ENCODE measurements around the gene SIRT3. TPM values are rescaled to one million over a fixed set of nuclear protein-coding genes. Genes with fewer than 3 reads are reported as not detected.

Gene SIRT3
- polyA plus RNA-seq, 3 donors: 4.3 to 23.7 (median 4.3) TPM

DNA sequence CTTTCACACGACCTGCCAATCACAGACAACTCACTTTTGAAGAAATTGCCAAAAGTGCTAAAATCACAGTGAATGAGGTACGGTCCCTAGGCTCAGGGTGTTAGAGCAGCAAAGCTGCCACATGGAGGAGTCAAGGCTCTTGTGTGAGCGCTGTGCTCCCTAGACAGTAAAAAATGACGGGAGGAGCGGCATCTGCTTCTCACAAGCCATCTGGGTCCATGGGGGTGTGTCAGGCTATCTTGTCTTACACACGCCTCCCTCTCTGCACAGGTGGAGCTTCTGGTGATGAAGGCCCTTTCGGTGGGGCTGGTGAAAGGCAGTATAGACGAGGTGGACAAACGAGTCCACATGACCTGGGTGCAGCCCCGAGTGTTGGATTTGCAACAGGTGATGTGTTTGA is 15.4 kb upstream of the SIRT3 start:
- Mint-ChIP-seq H3K27me3 (ENCODE audit: low read depth in 3 of 3) (no peaks in the 10 kb centered on the region), H3K36me3 (peaks cover 67 to 74% of the 10 kb centered on the region in 2 donors), H3K27ac (peak overlapping the region in 1 of 7 donors; percentile 54), H3K4me1 (no peaks in the 10 kb centered on the region), H3K9me3 (no peaks in the 10 kb centered on the region), H3K4me3 (no peak overlapping the region)
- Histone ChIP-seq H3K79me2 (ENCODE audit: insufficient read depth, low read length) (no peaks in the 10 kb centered on the region), H4K20me1 (ENCODE audit: insufficient read depth, low read length) (no peaks in the 10 kb centered on the region), H3K4me1 (ENCODE audit: control insufficient read depth in 1 of 2, insufficient read depth in 2 of 2, low read length in 2 of 2) (no peaks in the 10 kb centered on the region), H3K9me3 (replicated peaks in 1 of 2; ENCODE audit: control insufficient read depth in 1 of 2, insufficient read depth in 1 of 2, low read length in 2 of 2) (no peaks in the 10 kb centered on the region), H3K9ac (ENCODE audit: insufficient read depth, low read length, poor library complexity, severe bottlenecking) (no peak overlapping the region), H3K27me3 (ENCODE audit: control insufficient read depth in 2 of 2, insufficient read depth in 2 of 2, low read length in 2 of 2) (no peaks in the 10 kb centered on the region), H3K4me2 (replicated peaks; ENCODE audit: extremely low read depth, low read length, poor library complexity, severe bottlenecking) (no peak overlapping the region), H3K36me3 (replicated peaks in 1 of 2; ENCODE audit: control insufficient read depth in 1 of 2, insufficient read depth in 2 of 2, low read length in 2 of 2) (peaks cover 71 to 72% of the 10 kb centered on the region in 2 donors), H2AFZ (ENCODE audit: insufficient read depth, low read depth, low read length, poor library complexity, severe bottlenecking) (no peak overlapping the region), H3K4me3 (replicated peaks in 1 of 3; ENCODE audit: low read depth in 2 of 3, low read length in 3 of 3) (no peak overlapping the region), H3K27ac (ENCODE audit: low read depth in 1 of 2, low read length in 2 of 2) (no peak overlapping the region)
- intact Hi-C loops (cut with micrococcal nuclease): loop anchor here (5.0 kb wide), 4 partner anchors 36 to 106 kb away; partner anchors contain the start of genes IFITM2 (in 1 of the 2) and PGGHG (in 1 of the 2)
- DNase-seq: no peak
- TF ChIP-seq CTCF (IDR thresholded peaks at IDR 0.05): no peak
- 91% methylated on average over 4 of the region's 10 CpGs for WGBS (ENCODE audit: insufficient coverage)

DNA sequence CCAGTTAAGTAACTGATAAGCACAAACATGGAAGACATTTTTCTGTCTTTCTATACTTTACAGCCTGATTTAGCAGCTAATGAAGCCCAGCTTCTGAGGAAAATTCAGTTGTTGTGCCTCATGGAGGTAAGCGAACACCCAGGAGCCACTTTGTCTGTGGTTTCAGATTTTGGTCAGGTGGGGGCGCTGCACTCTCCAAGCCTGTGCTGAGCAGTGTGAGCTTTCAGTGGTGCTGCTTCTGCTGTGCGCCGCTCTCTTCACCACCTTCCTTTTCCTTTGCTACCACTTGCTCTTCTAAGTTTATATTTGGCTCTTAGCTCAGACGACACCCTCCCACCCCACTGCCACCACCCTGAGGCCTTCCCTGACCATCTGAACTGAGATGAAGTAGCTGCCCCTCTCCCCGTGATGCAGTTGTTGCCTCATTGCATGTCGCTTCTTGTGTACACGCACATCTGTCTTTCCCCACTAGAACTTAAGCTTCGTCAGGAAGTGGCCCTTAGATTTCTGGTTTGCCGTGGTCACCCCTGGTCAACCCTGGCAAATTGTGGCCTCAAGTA is 14.7 kb upstream of the SIRT3 start:
- intact Hi-C loops (cut with micrococcal nuclease): loop anchor here (5.0 kb wide), 4 partner anchors 36 to 106 kb away; partner anchors contain the start of genes IFITM2 (in 1 of the 2) and PGGHG (in 1 of the 2)
- TF ChIP-seq CTCF (IDR thresholded peaks at IDR 0.05): peak; percentile 79
- Histone ChIP-seq H3K27me3 (ENCODE audit: control insufficient read depth in 2 of 2, insufficient read depth in 2 of 2, low read length in 2 of 2) (no peaks in the 10 kb centered on the region), H3K27ac (ENCODE audit: low read depth in 1 of 2, low read length in 2 of 2) (no peak overlapping the region), H3K79me2 (ENCODE audit: insufficient read depth, low read length) (no peaks in the 10 kb centered on the region), H3K36me3 (replicated peaks in 1 of 2; ENCODE audit: control insufficient read depth in 1 of 2, insufficient read depth in 2 of 2, low read length in 2 of 2) (peaks cover 78 to 80% of the 10 kb centered on the region in 2 donors), H3K4me1 (ENCODE audit: control insufficient read depth in 1 of 2, insufficient read depth in 2 of 2, low read length in 2 of 2) (no peaks in the 10 kb centered on the region), H2AFZ (ENCODE audit: insufficient read depth, low read depth, low read length, poor library complexity, severe bottlenecking) (no peak overlapping the region), H3K9ac (ENCODE audit: insufficient read depth, low read length, poor library complexity, severe bottlenecking) (no peak overlapping the region), H4K20me1 (ENCODE audit: insufficient read depth, low read length) (peaks cover 5% of the 10 kb centered on the region), H3K9me3 (replicated peaks in 1 of 2; ENCODE audit: control insufficient read depth in 1 of 2, insufficient read depth in 1 of 2, low read length in 2 of 2) (no peaks in the 10 kb centered on the region), H3K4me3 (replicated peaks in 1 of 3; ENCODE audit: low read depth in 2 of 3, low read length in 3 of 3) (no peak overlapping the region), H3K4me2 (replicated peaks; ENCODE audit: extremely low read depth, low read length, poor library complexity, severe bottlenecking) (no peak overlapping the region)
- no peaks in the 10 kb centered on the region for H3K9me3 Mint-ChIP-seq
- H3K27me3 Mint-ChIP-seq (ENCODE audit: low read depth in 3 of 3): no peaks in the 10 kb centered on the region
- H3K27ac Mint-ChIP-seq: peak overlapping the region in 3 of 7 donors; percentile 60 to 84 (median 65)
- H3K36me3 Mint-ChIP-seq: peaks cover 75 to 81% of the 10 kb centered on the region in 2 donors
- 92% methylated on average over 5 of the region's 10 CpGs for WGBS (ENCODE audit: insufficient coverage)
- no peaks in the 10 kb centered on the region for H3K4me1 Mint-ChIP-seq
- H3K4me3 Mint-ChIP-seq: no peak overlapping the region
- peak; percentile 43 to 59 (median 57) for DNase-seq
